Sigmoid colon (tissue), 7 donors: ENCODE measurements around the gene TSPAN32. TPM values are rescaled to one million over a fixed set of nuclear protein-coding genes. Genes with fewer than 3 reads are reported as not detected.
"Not testable (repeated sequence)": the region's sequence is repeated elsewhere in the genome, so short reads cannot be mapped to it uniquely, and the experiment has no call there.

Experiments used
- DNase-seq: peaks from one replicate; pipeline ENCODE4 v3.0.0-alpha.2; 2019
- H3K27ac ChIP-seq, 4 donors: fragments of 200-600 bp; sonication (generic); one replicate each; pipeline ENCODE4 v1.5.1; 2016 to 2019; ENCODE audit warnings: mild to moderate bottlenecking in 1 of 4
- H3K27me3 ChIP-seq, 3 donors: fragments of 200-600 bp; sonication (generic); one replicate each; pipeline ENCODE4 v1.5.1; 2019; ENCODE audit warnings: mild to moderate bottlenecking in 1 of 3
- H3K36me3 ChIP-seq, 4 donors: fragments of 200-600 bp; sonication (generic); one replicate each; pipeline ENCODE4 v1.5.1; 2016 to 2019
- H3K4me1 ChIP-seq, 4 donors: fragments of 200-600 bp; sonication (generic); one replicate each; pipeline ENCODE4 v1.5.1; 2017 to 2019
- H3K4me3 ChIP-seq, 4 donors: fragments of 200-600 bp; sonication (generic); one replicate each; pipeline ENCODE4 v1.5.1; 2017 to 2019; ENCODE audit warnings: mild to moderate bottlenecking in 2 of 4, moderate library complexity in 1 of 4
- H3K9me3 ChIP-seq, 4 donors: fragments of 200-600 bp in 3 of 4; sonication (generic) in 3 of 4; one replicate each; pipeline versions ENCODE4 v1.5.1 to v1.6.1; 2013 to 2019
- EP300 ChIP-seq, 4 donors: sonication (generic); formaldehyde crosslinking; IDR thresholded peaks; one replicate each; pipeline ENCODE4 v1.6.1; 2017; ENCODE audit warnings: antibody characterized with exemption in 4 of 4
- POLR2A ChIP-seq, 2 donors: fragments of 450-650 bp; IDR thresholded peaks; one replicate each; pipeline ENCODE4 v1.6.1; 2016; ENCODE audit warnings: antibody characterized with exemption in 2 of 2, mild to moderate bottlenecking in 2 of 2, moderate library complexity in 2 of 2
- POLR2AphosphoS5 ChIP-seq, 4 donors: sonication (generic); formaldehyde crosslinking; IDR thresholded peaks; one replicate each; pipeline ENCODE4 v1.6.1; 2017; ENCODE audit warnings: antibody characterized with exemption in 4 of 4
- WGBS, 2 donors: extraction: QIAGEN DNeasy Blood & Tissue Kit; methylation state at CpG; one replicate each; pipeline ENCODE4 v1.1.7; 2013; 5-methylcytosine and 5-hydroxymethylcytosine counted together
- intact Hi-C: fragments of 100-400 bp; cut with DNase I; formaldehyde crosslinking; loops from one replicate; pipeline ENCODE4 v1.15.1; 2023
- polyA plus RNA-seq, 3 donors: library from polyadenylated mRNA; stranded (reverse); fragments of 200-250 nt; gene quantifications; one replicate each; pipeline ENCODE4 v1.2.3, GENCODE V29; 2013
- total RNA-seq, 4 donors: library from RNA; depleted of rRNA; stranded (reverse); fragments of >200 nt; gene quantifications; one replicate each; pipeline ENCODE4 v1.1.0, GENCODE V29; 2016
- TF ChIP-seq, protein P1 (sequence below), 4 experiments: fragments of 450-650 bp in 3 of 4; fragments of 200-600 bp in 1 of 4; IDR thresholded peaks; one replicate each; pipeline ENCODE4 v1.5.1; 2016 to 2019; ENCODE audit warnings: antibody characterized with exemption in 4 of 4, mild to moderate bottlenecking in 3 of 4, moderate library complexity in 2 of 4
- donor health status: healthy with polysubstance abuse.
- donor health status: Bipolar disorder and iron deficiency.
- donor health status: healthy.

Gene TSPAN32
- total and polyA plus RNA-seq, 7 donors = 0.81 to 5.3 (median 1.1) TPM; not detected in 2

GRCh38 chr11:2277933-2278523 is 23.8 kb upstream of the TSPAN32 start:
- intact Hi-C loops = no loop called here
- H3K27ac ChIP-seq = no peak overlapping the region
- TF ChIP-seq, protein P1, sequence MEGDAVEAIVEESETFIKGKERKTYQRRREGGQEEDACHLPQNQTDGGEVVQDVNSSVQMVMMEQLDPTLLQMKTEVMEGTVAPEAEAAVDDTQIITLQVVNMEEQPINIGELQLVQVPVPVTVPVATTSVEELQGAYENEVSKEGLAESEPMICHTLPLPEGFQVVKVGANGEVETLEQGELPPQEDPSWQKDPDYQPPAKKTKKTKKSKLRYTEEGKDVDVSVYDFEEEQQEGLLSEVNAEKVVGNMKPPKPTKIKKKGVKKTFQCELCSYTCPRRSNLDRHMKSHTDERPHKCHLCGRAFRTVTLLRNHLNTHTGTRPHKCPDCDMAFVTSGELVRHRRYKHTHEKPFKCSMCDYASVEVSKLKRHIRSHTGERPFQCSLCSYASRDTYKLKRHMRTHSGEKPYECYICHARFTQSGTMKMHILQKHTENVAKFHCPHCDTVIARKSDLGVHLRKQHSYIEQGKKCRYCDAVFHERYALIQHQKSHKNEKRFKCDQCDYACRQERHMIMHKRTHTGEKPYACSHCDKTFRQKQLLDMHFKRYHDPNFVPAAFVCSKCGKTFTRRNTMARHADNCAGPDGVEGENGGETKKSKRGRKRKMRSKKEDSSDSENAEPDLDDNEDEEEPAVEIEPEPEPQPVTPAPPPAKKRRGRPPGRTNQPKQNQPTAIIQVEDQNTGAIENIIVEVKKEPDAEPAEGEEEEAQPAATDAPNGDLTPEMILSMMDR (IDR thresholded peaks at IDR 0.05) = no peak
- TF ChIP-seq POLR2AphosphoS5 (IDR thresholded peaks at IDR 0.05) = no peak
- no peak for TF ChIP-seq POLR2A (IDR thresholded peaks at IDR 0.05)
- no peak for TF ChIP-seq EP300 (IDR thresholded peaks at IDR 0.05)
- peaks cover 0 to 7% (median 0%) of the 10 kb centered on the region in 3 donors for H3K27me3 ChIP-seq
- peak; percentile 38 for DNase-seq
- H3K9me3 ChIP-seq = peaks cover 0 to 5% (median 4%) of the 10 kb centered on the region in 4 donors
- WGBS, 2 donors = 89 to 91% methylated on average over 6 of the region's 6 CpGs
- H3K4me3 ChIP-seq = no peak overlapping the region
- no peaks in the 10 kb centered on the region for H3K36me3 ChIP-seq
- no peaks in the 10 kb centered on the region for H3K4me1 ChIP-seq

DNA sequence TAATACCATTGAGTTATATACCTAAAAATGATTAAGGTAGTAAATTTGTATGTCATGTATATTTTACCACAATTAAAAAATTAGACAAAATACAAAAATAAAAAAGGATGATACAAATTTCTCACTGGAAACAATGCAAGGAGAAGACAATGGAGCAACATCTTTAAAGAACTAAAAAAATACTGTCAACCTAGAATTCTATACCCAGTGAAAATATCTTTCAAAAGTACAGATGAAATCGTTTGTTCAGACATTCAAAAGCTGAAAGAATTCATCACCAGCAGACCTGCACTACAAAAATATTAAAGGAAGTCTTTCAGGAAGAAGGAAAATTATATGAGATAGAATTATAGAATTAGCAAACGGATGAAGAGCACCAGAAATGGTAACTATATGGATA is 21.6 kb upstream of the TSPAN32 start:
- TF ChIP-seq, protein P1 (IDR thresholded peaks at IDR 0.05) = no peak
- no peak for TF ChIP-seq POLR2AphosphoS5 (IDR thresholded peaks at IDR 0.05)
- TF ChIP-seq EP300 (IDR thresholded peaks at IDR 0.05) = no peak
- no peak for TF ChIP-seq POLR2A (IDR thresholded peaks at IDR 0.05)
- Histone ChIP-seq H3K4me1 (no peaks in the 10 kb centered on the region), H3K9me3 (peaks cover 0 to 5% (median 4%) of the 10 kb centered on the region in 4 donors), H3K4me3 (no peak overlapping the region), H3K27ac (no peak overlapping the region), H3K27me3 (peaks cover 0 to 6% (median 0%) of the 10 kb centered on the region in 3 donors), H3K36me3 (no peaks in the 10 kb centered on the region)
- intact Hi-C loops = no loop called here
- WGBS, 2 donors = 79 to 83% methylated on average over 2 of the region's 2 CpGs
- no peak for DNase-seq

GRCh38 chr11:2286350-2286749 is 15.5 kb upstream of the TSPAN32 start:
- H3K4me3 ChIP-seq, H3K27ac ChIP-seq, H3K9me3 ChIP-seq, intact Hi-C loops, H3K36me3 ChIP-seq, H3K4me1 ChIP-seq: not testable (repeated sequence)
- WGBS, 2 donors = 90% methylated on average over 13 of the region's 13 CpGs
- DNase-seq = peak; percentile 37
- H3K27me3 ChIP-seq = peaks cover 0 to 32% (median 0%) of the 10 kb centered on the region in 3 donors

- H3K27me3 ChIP-seq = peaks cover 0 to 32% (median 0%) of the 10 kb centered on the region in 3 donors
- no peak overlapping the region for H3K27ac ChIP-seq
- no peaks in the 10 kb centered on the region for H3K4me1 ChIP-seq
- TF ChIP-seq POLR2AphosphoS5 (IDR thresholded peaks at IDR 0.05) = no peak
- TF ChIP-seq POLR2A (IDR thresholded peaks at IDR 0.05) = no peak
- TF ChIP-seq, protein P1 (IDR thresholded peaks at IDR 0.05) = no peak
- no peak for TF ChIP-seq EP300 (IDR thresholded peaks at IDR 0.05)
- H3K36me3 ChIP-seq = no peaks in the 10 kb centered on the region
- peak; percentile 61 for DNase-seq
- intact Hi-C loops = no loop called here
- WGBS, 2 donors = 58 to 75% methylated on average over 16 of the region's 16 CpGs
- peaks cover 0 to 3% (median 0%) of the 10 kb centered on the region in 4 donors for H3K9me3 ChIP-seq
- H3K4me3 ChIP-seq = no peak overlapping the region
Observed at GRCh38 chr11:2287091-2287490, 14.7 kb upstream of the TSPAN32 start.

GRCh38 chr11:2289350-2289749 is 12.5 kb upstream of the TSPAN32 start:
- intact Hi-C loops = no loop called here
- no peak for DNase-seq
- Histone ChIP-seq H3K4me3 (no peak overlapping the region), H3K9me3 (no peaks in the 10 kb centered on the region), H3K4me1 (no peaks in the 10 kb centered on the region), H3K27me3 (peaks cover 0 to 28% (median 0%) of the 10 kb centered on the region in 3 donors), H3K36me3 (no peaks in the 10 kb centered on the region), H3K27ac (no peak overlapping the region)
- WGBS, 2 donors = 57 to 88% methylated on average over 6 of the region's 6 CpGs
- no peak for TF ChIP-seq POLR2AphosphoS5 (IDR thresholded peaks at IDR 0.05)
- TF ChIP-seq EP300 (IDR thresholded peaks at IDR 0.05) = no peak
- TF ChIP-seq, protein P1 (IDR thresholded peaks at IDR 0.05) = no peak
- no peak for TF ChIP-seq POLR2A (IDR thresholded peaks at IDR 0.05)
